Diencephalon (tissue), 1 donor: ENCODE data around the gene IL9R. TPM values are rescaled to one million over a fixed set of nuclear protein-coding genes. Genes with fewer than 3 reads are reported as not detected.

Experiments used
- total RNA-seq: library from RNA; depleted of rRNA; stranded (reverse); fragments of >200 nt; gene quantifications from one replicate; pipeline ENCODE4 v1.2.3, GENCODE V29; 2014

Gene IL9R, protein sequence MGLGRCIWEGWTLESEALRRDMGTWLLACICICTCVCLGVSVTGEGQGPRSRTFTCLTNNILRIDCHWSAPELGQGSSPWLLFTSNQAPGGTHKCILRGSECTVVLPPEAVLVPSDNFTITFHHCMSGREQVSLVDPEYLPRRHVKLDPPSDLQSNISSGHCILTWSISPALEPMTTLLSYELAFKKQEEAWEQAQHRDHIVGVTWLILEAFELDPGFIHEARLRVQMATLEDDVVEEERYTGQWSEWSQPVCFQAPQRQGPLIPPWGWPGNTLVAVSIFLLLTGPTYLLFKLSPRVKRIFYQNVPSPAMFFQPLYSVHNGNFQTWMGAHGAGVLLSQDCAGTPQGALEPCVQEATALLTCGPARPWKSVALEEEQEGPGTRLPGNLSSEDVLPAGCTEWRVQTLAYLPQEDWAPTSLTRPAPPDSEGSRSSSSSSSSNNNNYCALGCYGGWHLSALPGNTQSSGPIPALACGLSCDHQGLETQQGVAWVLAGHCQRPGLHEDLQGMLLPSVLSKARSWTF
- total RNA-seq = not detected

DNA sequence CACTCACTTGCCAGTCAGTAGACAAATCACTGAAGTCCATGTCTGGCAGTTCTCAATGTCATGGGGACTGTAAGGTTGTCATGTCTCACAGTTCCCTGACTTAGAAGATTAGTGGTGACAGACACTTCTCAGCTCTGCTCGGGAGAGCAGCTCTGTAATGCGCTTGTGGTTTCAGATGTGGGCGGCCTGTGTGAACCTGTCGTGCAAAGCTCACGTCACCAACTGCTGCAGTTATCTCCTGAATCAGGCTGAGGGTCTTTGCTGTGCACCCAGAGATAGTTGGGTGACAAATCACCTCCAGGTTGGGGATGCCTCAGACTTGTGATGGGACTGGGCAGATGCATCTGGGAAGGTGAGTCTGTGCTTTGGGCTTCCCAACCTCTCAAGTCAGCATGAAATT, at the start of gene IL9R:
Gene IL9R (plus strand): TSS at position 261 of the 400 bp plus-strand sequence. CDS start 64 bp downstream, at position 325.

Other genes with a start within 250 kb of the IL9R start
- gene VAMP7, start 116.4 kb upstream of the IL9R start, total RNA-seq = 36.9 TPM